ENCODE results near the gene NGLY1.

DNA sequence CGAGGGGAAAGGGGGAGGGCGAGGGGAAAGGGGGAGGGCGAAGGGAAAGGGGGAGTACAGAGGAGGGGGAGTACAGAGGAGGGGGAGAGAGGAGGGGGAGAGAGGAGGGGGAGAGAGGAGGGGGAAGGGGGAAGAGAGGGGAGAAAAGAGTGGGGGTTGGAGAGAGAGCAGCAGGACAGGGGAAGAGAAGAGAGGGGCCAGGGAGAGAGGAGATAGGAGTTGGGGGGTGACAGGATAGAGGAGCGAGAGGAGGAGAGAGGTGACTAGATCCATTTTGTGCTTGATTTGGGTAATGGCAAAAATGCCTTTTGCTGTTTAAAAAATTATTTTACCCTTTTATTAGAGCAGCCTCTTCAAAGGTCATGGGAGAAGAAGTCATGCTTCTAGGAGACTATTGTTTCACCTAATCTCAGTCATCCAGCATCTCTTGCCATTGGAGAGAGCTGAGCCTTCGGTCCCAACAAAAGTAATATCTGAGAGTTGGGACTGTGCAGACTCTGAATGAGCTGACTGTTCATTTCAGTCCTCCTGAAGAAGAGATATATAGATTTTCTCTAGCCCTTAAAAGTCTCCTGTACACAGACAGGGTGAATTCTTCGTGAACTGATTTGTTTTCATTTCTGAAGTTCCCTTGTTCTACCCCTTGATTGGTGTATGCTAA lies 103.5 kb downstream of the NGLY1 start:
- TF ChIP-seq, protein P1, sequence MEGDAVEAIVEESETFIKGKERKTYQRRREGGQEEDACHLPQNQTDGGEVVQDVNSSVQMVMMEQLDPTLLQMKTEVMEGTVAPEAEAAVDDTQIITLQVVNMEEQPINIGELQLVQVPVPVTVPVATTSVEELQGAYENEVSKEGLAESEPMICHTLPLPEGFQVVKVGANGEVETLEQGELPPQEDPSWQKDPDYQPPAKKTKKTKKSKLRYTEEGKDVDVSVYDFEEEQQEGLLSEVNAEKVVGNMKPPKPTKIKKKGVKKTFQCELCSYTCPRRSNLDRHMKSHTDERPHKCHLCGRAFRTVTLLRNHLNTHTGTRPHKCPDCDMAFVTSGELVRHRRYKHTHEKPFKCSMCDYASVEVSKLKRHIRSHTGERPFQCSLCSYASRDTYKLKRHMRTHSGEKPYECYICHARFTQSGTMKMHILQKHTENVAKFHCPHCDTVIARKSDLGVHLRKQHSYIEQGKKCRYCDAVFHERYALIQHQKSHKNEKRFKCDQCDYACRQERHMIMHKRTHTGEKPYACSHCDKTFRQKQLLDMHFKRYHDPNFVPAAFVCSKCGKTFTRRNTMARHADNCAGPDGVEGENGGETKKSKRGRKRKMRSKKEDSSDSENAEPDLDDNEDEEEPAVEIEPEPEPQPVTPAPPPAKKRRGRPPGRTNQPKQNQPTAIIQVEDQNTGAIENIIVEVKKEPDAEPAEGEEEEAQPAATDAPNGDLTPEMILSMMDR (IDR thresholded peaks at IDR 0.05; ENCODE audit: low read length), result no peak
- TF ChIP-seq EZH2 (optimal IDR thresholded peaks at IDR 0.05; ENCODE audit: low read depth, low read length) (no peak), EZH2phosphoT487 (IDR thresholded peaks at IDR 0.05; ENCODE audit: low read length) (no peak)

Data from MM.1S (cell line).